WTC11 (cell line): Measurements from ENCODE around the gene MDH2. TPM values are rescaled to one million over a fixed set of nuclear protein-coding genes. Genes with fewer than 3 reads are reported as not detected.

Experiments used
- ATAC-seq: fragments of 200-7000 bp; cut with Tn5 transposase; 2 replicates; pipeline ENCODE4 v1.10.0; 2021; ENCODE audit warnings: mild to moderate bottlenecking, moderate library complexity
- CTCF ChIA-PET: fragments of 300-600 bp; sonication (Branson Sonifier 250); formaldehyde crosslinking; loops from one replicate; lab custom pipeline; 2021; ENCODE audit warnings: antibody characterized with exemption; lab: Charles Lee
- POLR2A ChIA-PET: fragments of 350-600 bp; sonication (Branson Sonifier 250); formaldehyde crosslinking; loops from one replicate; lab custom pipeline; 2021; ENCODE audit warnings: antibody characterized with exemption; lab: Charles Lee
- DNase-seq: peaks from one replicate; pipeline ENCODE4 v3.0.0; 2021; ENCODE audit warnings: low spot score
- H3K27ac Mint-ChIP-seq: 2 replicates; pipeline ENCODE4 v1.8.0; 2021; ENCODE audit warnings: mixed read lengths
- H3K27me3 Mint-ChIP-seq: 2 replicates; pipeline ENCODE4 v1.8.0; 2021; ENCODE audit warnings: low read depth, mild to moderate bottlenecking, moderate library complexity, mixed read lengths
- H3K36me3 Mint-ChIP-seq: 2 replicates; pipeline ENCODE4 v1.8.0; 2021; ENCODE audit warnings: mixed read lengths
- H3K4me1 Mint-ChIP-seq: 2 replicates; pipeline ENCODE4 v1.8.0; 2022; ENCODE audit warnings: mixed read lengths
- H3K4me3 Mint-ChIP-seq: 2 replicates; pipeline ENCODE4 v1.8.0; 2021; ENCODE audit warnings: mild to moderate bottlenecking, moderate library complexity, mixed read lengths
- H3K9me3 Mint-ChIP-seq: 2 replicates; pipeline ENCODE4 v1.8.0; 2021; ENCODE audit warnings: mixed read lengths
- AFF4 ChIP-seq: sonication (generic); formaldehyde crosslinking; IDR thresholded peaks from 2 replicates; pipeline ENCODE4 v1.8.1; 2023; ENCODE audit warnings: mild to moderate bottlenecking, missing genetic modification reagents, borderline replicate concordance
- ATF3 ChIP-seq: sonication (generic); formaldehyde crosslinking; conservative IDR thresholded peaks from 2 replicates; pipeline ENCODE4 v1.8.1; 2022; ENCODE audit warnings: mild to moderate bottlenecking, missing genetic modification reagents
- CBFB ChIP-seq: sonication (generic); formaldehyde crosslinking; IDR thresholded peaks from 2 replicates; pipeline ENCODE4 v1.8.1; 2022; ENCODE audit warnings: mild to moderate bottlenecking, low read depth, missing genetic modification reagents
- ELF4 ChIP-seq: sonication (generic); formaldehyde crosslinking; IDR thresholded peaks from 2 replicates; pipeline ENCODE4 v1.8.1; 2022; ENCODE audit warnings: low read depth, mild to moderate bottlenecking, moderate library complexity, missing genetic modification reagents
- ESRRA ChIP-seq: sonication (generic); formaldehyde crosslinking; IDR thresholded peaks from 2 replicates; pipeline ENCODE4 v1.8.1; 2022; ENCODE audit warnings: mild to moderate bottlenecking, missing genetic modification reagents, borderline replicate concordance
- GTF2I ChIP-seq: fragments of 250-450 bp; sonication (Bioruptor Pico); conservative IDR thresholded peaks from 2 replicates; pipeline ENCODE4 v1.4.0; 2021; ENCODE audit warnings: mild to moderate bottlenecking
- NR2C2 ChIP-seq: sonication (generic); formaldehyde crosslinking; IDR thresholded peaks from 2 replicates; pipeline ENCODE4 v1.8.0; 2022; ENCODE audit warnings: mild to moderate bottlenecking, missing genetic modification reagents
- NR3C1 ChIP-seq: sonication (generic); formaldehyde crosslinking; conservative IDR thresholded peaks from 2 replicates; pipeline ENCODE4 v1.8.1; 2023; ENCODE audit warnings: low read depth, mild to moderate bottlenecking, missing genetic modification reagents
- TEAD1 ChIP-seq: sonication (generic); formaldehyde crosslinking; IDR thresholded peaks from 2 replicates; pipeline ENCODE4 v1.8.0; 2022; ENCODE audit warnings: mild to moderate bottlenecking, missing genetic modification reagents
- ZBTB43 ChIP-seq: sonication (generic); formaldehyde crosslinking; IDR thresholded peaks from 2 replicates; pipeline ENCODE4 v1.8.1; 2023; ENCODE audit warnings: mild to moderate bottlenecking, missing genetic modification reagents
- ZNF121 ChIP-seq: sonication (generic); formaldehyde crosslinking; IDR thresholded peaks from 2 replicates; pipeline ENCODE4 v1.8.0; 2023; ENCODE audit warnings: missing genetic modification reagents
- ZNF671 ChIP-seq: fragments of 250-450 bp; sonication (Bioruptor Pico); IDR thresholded peaks from 2 replicates; pipeline ENCODE4 v1.8.0; 2021; ENCODE audit warnings: mild to moderate bottlenecking
- total RNA-seq: library from RNA; stranded (reverse); gene quantifications from 3 replicates; pipeline ENCODE4 v1.2.3, GENCODE V29; 2021
- TF ChIP-seq, protein P1 (sequence below): sonication (generic); formaldehyde crosslinking; IDR thresholded peaks from 2 replicates; pipeline ENCODE4 v1.8.0; 2022; ENCODE audit warnings: mild to moderate bottlenecking, missing genetic modification reagents
- TF ChIP-seq, protein P2 (sequence below): sonication (generic); formaldehyde crosslinking; IDR thresholded peaks from 2 replicates; pipeline ENCODE4 v1.8.0; 2022; ENCODE audit warnings: mild to moderate bottlenecking, missing genetic modification reagents

MDH2 gene
- total RNA-seq, 1 experiment from 2014 or later: 333 TPM

GRCh38 chr7:76054123-76055120, 6.5 kb downstream of the MDH2 start (continued):
- TF ChIP-seq GTF2I (CRISPR knock-in tag) (no peak), ATF3 (no peak), NR3C1 (CRISPR knock-in tag) (no peak), ZBTB43 (no peak)

DNA sequence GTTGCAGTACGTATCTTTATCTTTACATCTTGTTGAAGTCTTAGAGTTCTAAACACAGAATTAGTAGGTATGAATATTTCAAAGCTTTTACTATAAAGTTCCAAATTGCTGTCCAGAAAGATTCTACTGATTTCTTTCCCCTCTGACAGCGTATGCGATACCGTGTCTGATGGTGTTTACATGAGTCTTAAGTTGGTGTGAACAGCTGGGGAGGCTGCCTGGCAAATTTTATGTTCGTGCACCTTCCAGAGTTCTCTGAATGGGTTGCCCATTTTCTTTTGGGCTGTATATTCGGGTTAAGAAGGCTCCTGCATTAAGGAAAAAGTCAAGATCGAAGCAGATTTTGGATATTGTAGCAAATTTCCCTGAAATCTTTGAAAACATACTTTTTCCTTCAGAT, 8.3 kb downstream of the MDH2 start:
- ChIA-PET POLR2A (no interaction called here), CTCF (no interaction called here)

More for the DNA sequence above, 8.3 kb downstream of the MDH2 start:
- Mint-ChIP-seq H3K27ac (no peak overlapping the region), H3K4me3 (no peak overlapping the region), H3K36me3 (peaks cover 53% of the 10 kb centered on the region), H3K9me3 (no peaks in the 10 kb centered on the region), H3K4me1 (peaks cover 20% of the 10 kb centered on the region), H3K27me3 (no peaks in the 10 kb centered on the region)
- ATAC-seq (no peak), DNase-seq (no peak)
- TF ChIP-seq ZBTB43 (no peak), ELF4 (CRISPR knock-in tag) (no peak), ZNF671 (CRISPR knock-in tag) (no peak), AFF4 (CRISPR knock-in tag) (no peak), NR2C2 (CRISPR knock-in tag) (no peak), ESRRA (CRISPR knock-in tag) (no peak), CBFB (no peak), TEAD1 (CRISPR knock-in tag) (no peak), ZNF121 (CRISPR knock-in tag) (no peak)
- TF ChIP-seq, protein P1, sequence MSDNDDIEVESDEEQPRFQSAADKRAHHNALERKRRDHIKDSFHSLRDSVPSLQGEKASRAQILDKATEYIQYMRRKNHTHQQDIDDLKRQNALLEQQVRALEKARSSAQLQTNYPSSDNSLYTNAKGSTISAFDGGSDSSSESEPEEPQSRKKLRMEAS (CRISPR knock-in tag): no peak
- TF ChIP-seq, protein P2, sequence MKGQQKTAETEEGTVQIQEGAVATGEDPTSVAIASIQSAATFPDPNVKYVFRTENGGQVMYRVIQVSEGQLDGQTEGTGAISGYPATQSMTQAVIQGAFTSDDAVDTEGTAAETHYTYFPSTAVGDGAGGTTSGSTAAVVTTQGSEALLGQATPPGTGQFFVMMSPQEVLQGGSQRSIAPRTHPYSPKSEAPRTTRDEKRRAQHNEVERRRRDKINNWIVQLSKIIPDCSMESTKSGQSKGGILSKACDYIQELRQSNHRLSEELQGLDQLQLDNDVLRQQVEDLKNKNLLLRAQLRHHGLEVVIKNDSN (CRISPR knock-in tag): no peak
